OCI-LY7 (cell line): ENCODE data around the gene SLC30A2.

ENCODE experiments used
- EZH2phosphoT487 ChIP-seq: fragments of 200-600 bp; sonication (generic); IDR thresholded peaks from 2 replicates; pipeline ENCODE4 v1.6.1; 2018; ENCODE audit warnings: low read depth, borderline replicate concordance, mild to moderate bottlenecking, mixed run types, antibody characterized with exemption, low read length, moderate library complexity, mixed read lengths
- TF ChIP-seq, protein P1 (sequence below): fragments of 200-600 bp; sonication (generic); conservative IDR thresholded peaks from 2 replicates; pipeline ENCODE4 v1.5.1; 2014; ENCODE audit warnings: mild to moderate bottlenecking, antibody characterized with exemption, low read length, moderate library complexity, mixed read lengths

DNA sequence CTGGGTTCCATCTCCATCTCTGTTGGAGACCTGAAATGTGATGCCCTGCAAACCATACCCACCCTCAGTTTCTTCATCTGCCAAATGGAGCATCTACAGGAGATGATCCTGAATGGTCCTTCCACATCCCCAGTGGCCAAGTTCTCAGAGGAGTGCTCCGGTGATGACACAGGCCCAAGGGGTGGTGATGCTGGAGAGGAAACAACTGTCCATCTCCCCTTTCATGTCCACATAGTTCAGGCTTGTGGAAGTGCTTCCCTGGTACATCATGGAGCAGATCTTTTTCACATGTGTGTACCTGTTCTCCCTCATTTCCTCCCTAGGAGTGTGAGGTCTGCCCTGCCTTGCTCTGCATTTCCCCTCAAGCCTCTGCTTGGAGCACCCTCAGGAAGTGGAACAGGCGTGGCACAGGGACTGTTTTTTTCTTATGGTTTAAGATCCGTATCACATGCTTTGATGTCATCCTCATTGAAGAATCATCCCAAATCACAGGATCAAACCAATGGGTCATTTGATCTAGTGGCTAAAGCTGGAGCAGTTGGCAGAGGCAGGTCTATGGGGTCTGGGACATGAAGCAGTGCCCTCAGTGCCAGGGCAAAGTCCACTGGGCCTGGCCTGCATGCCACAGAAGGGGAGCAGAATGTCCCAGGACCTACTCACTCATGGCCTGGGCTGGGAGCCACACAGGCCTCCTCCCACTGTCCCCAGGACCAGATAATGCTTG is 29.7 kb upstream of the SLC30A2 start:
- TF ChIP-seq, protein P1, sequence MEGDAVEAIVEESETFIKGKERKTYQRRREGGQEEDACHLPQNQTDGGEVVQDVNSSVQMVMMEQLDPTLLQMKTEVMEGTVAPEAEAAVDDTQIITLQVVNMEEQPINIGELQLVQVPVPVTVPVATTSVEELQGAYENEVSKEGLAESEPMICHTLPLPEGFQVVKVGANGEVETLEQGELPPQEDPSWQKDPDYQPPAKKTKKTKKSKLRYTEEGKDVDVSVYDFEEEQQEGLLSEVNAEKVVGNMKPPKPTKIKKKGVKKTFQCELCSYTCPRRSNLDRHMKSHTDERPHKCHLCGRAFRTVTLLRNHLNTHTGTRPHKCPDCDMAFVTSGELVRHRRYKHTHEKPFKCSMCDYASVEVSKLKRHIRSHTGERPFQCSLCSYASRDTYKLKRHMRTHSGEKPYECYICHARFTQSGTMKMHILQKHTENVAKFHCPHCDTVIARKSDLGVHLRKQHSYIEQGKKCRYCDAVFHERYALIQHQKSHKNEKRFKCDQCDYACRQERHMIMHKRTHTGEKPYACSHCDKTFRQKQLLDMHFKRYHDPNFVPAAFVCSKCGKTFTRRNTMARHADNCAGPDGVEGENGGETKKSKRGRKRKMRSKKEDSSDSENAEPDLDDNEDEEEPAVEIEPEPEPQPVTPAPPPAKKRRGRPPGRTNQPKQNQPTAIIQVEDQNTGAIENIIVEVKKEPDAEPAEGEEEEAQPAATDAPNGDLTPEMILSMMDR: no peak
- no peak for TF ChIP-seq EZH2phosphoT487
